CD1c-positive myeloid dendritic cell (primary cell): ENCODE data around the gene CAMK1D.
"Not testable (repeated sequence)": the region's sequence is repeated elsewhere in the genome, so short reads cannot be mapped to it uniquely, and the experiment has no call there.

Source experiments
- DNase-seq: peaks from one replicate; pipeline ENCODE4 v3.0.0-alpha.2; 2016; ENCODE audit errors: extremely low spot score

Gene CAMK1D

GRCh38 chr10:12340937-12341336 is 8.4 kb upstream of the CAMK1D start:
- DNase-seq, result no peak

DNA sequence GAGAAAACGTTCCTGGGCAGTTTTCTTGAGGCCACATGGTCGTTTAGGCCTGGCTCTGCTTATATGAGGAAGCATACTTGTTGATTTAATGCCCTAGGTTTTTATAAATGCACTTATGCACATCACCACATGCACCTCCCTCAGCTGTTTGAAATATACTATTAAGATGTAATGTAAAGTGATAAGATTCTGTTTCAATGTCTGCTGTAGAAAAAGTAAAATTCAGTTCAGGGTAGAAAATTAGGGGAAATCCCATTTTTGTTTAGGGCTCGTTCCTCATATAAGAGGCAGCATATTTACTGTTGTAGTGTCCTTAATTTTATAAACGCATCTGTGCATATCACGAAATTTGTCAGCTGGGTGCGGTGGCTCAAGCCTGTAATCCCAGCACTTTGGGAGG is 7.8 kb upstream of the CAMK1D start:
- no peak for DNase-seq

DNA sequence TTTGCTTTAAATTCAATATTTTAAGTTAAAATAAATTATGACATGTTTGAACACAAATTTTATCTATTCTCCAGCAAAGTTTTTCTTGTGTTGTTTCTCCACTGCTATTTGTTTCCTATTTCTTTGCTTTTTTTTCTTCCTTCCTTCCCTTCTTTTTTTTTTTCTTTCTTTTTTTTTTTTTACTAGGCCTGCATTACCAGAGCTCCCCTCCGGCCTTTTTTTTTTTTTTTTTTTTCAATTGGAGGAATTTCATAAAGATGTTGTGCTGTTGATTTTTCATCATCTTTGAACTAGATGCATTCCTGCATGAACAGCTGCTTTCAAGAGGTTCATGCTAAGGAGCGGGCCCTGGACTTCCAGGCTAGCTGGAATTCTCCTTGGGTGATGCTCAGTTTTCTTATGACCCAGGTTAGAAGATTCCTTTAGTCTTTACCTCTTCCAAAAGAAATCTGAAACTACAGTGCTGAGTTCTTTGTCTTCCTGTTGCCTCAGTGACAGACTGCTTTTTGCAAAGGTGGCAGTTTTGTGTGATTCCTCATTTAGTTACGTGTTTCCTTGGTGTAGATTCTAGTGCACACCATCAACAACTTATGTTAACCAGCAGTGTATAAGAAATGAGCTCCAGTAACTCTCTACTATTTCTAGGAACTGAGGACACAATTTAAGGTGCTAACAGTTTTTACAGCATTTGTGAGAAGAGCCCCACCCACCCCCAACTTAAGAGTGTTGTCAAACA is 4.8 kb upstream of the CAMK1D start:
- DNase-seq, result no peak

- DNase-seq, result no peak
Measured at GRCh38 chr10:12346707-12347106, 2.6 kb upstream of the CAMK1D start.

GRCh38 chr10:12348294-12348869 is 965 bp upstream of the CAMK1D start:
- DNase-seq, result no peak

GRCh38 chr10:12349629-12350166 is 351 bp downstream of the CAMK1D start:
- peak; percentile 93 for DNase-seq

GRCh38 chr10:12350167-12350872 is 973 bp downstream of the CAMK1D start:
- peak; percentile 94 for DNase-seq

- peak; percentile 35 for DNase-seq
Measured at GRCh38 chr10:12350925-12351324, 1.6 kb downstream of the CAMK1D start.

DNA sequence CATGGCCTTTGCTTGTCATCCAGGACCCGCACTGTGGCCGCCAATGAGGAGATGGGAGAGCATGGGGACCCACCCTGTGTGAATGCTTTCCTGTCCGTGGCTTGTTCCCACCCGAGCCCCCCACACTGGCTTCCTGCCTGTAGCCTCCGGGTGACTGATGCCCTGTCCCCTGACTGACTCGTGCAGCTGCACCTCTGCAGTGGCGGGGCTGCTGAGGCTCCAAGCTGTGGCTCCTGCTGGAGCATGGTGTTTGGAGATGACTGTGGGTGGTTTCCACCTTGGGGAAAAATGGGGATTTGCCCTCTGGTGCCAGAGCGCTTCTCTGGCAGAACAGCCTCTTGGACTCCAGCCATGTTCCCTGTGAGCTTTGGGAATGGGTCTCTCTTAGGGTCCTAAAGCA is 2.1 kb downstream of the CAMK1D start:
- peak; percentile 17 for DNase-seq

DNA sequence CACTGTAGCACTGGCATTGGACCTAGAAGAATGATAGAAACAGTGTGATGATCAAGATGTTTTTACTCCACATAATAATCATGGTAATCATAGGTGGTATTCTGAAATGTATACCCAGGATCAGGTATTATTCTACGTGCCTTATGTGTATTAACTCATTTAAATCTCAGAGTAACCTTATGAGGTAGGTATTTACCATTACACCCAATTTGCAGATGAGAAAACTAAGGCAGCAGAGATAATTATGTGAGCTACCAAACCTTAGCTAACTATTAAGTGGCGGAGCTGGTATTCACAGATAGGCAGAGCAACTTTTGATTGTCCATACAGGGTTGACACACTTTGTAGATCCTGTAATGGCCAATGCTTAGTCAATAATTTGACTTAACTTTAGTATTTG is 2.5 kb downstream of the CAMK1D start:
- DNase-seq, result no peak

GRCh38 chr10:12353399-12354242 is 4.3 kb downstream of the CAMK1D start:
- DNase-seq, result peak; percentile 30

GRCh38 chr10:12354696-12355095 is 5.3 kb downstream of the CAMK1D start:
- not testable (repeated sequence) for DNase-seq

DNA sequence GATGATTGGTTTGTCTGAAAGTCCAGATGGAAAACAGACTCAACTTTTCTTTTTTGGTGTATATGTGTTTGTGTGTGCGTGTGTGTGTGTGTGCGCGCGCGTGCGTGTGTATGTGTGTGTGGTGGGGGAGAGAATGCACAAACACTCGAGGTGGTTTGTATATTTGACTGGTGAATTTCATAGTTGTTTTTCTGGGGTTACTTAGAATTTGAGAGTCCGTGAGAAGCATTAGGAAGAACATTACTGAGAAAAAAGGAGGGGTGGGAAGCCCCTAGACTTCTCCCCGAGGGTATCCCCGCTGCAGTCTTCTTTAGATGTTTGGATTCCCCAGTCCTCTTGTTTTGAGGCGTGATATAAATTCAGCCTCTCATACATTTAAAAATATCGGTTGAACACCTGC is 6.0 kb downstream of the CAMK1D start:
- no peak for DNase-seq

GRCh38 chr10:12357525-12358151 is 8.3 kb downstream of the CAMK1D start:
- DNase-seq, result no peak

GRCh38 chr10:12358863-12359564 is 9.7 kb downstream of the CAMK1D start:
- DNase-seq, result no peak

GRCh38 chr10:12360461-12360860 is 11.1 kb downstream of the CAMK1D start:
- DNase-seq, result no peak

DNA sequence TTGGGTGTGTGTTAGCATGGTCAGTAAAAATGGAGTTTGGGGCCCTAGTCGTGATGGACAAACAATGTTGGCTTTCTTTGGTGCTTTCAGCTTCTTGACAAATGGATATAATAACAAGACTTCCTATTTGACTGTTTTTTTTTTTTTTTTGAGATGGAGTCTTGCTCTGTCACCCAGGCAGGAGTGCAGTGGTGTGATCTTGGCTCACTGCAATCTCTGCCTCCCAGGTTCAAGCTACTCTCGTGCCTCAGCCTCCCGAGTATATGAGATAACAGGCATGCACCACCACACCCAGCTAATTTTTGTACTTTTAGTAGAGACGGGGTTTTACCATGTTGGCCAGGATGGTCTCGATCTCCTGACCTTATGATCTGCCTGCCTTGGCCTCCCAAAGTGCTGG is 11.8 kb downstream of the CAMK1D start:
- DNase-seq, result not testable (repeated sequence)

GRCh38 chr10:12364559-12364958 is 15.2 kb downstream of the CAMK1D start:
- no peak for DNase-seq

- no peak for DNase-seq
Measured at GRCh38 chr10:12367272-12367671, 17.9 kb downstream of the CAMK1D start.

- DNase-seq, result no peak
Measured at GRCh38 chr10:12369982-12370381, 20.6 kb downstream of the CAMK1D start.

- DNase-seq, result no peak
Measured at GRCh38 chr10:12372846-12373245, 23.5 kb downstream of the CAMK1D start.
